NCI-H2107 treated with DMSO at 0.1 percent for 48 hours (cell line): ENCODE results near the gene BBS4.
"Not testable (repeated sequence)": the region's sequence is repeated elsewhere in the genome, so short reads cannot be mapped to it uniquely, and the experiment has no call there.

Experiments
- DNase-seq: peaks from one replicate; lab custom pipeline; 2025; ENCODE audit not compliant: unreplicated experiment; lab: John Stamatoyannopoulos, UW

The BBS4 gene, protein sequence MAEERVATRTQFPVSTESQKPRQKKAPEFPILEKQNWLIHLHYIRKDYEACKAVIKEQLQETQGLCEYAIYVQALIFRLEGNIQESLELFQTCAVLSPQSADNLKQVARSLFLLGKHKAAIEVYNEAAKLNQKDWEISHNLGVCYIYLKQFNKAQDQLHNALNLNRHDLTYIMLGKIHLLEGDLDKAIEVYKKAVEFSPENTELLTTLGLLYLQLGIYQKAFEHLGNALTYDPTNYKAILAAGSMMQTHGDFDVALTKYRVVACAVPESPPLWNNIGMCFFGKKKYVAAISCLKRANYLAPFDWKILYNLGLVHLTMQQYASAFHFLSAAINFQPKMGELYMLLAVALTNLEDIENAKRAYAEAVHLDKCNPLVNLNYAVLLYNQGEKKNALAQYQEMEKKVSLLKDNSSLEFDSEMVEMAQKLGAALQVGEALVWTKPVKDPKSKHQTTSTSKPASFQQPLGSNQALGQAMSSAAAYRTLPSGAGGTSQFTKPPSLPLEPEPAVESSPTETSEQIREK

GRCh38 chr15:72685925-72686794 lies at the start of gene BBS4, which contains the start of gene HIGD2B:
Gene BBS4 (plus strand): TSS chr15:72686207. CDS start chr15:72686228, 21 bp downstream.
Gene HIGD2B (minus strand): TSS chr15:72686182. CDS start chr15:72676374, 9,808 bp downstream.
- DNase-seq = no peak

DNA sequence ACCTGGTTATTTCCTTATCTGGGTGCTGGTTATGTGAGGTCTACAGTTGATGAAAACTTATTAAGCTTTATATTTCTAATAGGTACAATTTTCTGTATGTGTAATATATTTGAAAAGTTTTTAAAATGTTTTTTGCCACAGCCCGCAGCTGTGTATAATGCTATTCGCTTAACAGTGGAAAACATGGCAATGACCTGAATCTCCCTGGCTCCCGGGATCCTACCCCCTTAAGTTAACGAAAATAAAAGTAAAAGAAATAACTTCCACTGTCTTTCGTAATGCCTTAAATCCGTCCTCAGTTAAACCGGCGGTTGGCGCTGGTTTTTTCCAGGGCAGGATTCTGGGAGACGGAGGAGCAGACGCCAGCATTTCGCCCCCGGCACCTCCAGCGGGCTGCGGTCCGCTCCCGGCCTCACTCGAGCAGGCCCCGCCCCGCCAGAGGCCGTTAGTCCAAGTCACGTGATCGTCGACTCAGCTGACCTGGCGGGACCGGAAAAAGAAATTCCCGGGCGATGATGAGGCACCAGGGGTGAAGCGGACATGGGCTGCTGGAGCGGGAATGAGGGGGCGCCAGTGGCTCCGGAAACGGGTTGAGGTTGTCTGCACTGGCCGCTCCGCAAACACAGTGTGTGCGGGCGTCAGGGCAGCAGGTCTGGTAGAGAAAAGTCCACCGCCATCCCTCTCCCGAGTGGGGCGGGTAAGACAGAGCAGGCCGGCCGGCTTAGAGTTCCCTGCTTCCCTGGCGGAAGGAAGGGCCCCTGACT lies 49.3 kb upstream of the BBS4 start:
- DNase-seq = not testable (repeated sequence)

DNA sequence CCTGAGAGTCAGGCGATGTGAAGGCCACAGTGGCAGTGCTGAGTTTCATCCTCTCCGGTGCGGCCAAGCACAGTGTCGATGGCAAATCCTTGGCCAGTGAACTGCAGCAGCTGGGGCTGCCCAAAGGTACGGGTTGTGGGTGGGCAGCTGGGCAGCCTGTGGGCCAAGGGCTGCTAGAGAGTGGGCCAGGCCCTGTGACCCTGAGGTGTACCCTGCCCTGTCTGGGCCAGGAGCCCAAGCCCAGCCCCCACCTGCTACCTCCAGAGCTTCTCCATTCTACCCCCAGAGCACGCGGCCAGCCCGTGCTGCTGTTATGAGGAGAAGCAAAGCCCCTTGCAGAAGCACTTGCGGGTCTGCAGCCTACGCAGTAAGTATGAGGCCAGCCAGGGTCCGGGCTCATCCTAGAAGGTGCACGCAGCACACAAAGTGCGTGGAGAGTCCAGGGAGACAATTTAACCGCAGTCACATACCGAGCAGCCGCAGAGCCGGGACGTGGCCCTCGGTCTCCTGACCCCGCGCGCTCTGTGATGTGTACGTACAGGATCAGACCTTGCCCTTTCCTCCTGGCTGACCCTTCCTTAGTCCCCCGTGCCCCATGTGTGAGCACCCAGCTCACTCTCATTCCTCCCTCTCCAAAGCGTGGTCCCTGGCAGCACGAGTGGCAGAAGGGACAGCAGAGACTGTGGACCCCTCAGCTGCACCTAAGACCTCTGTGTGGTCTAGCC lies 46.1 kb upstream of the BBS4 start:
- DNase-seq = not testable (repeated sequence)

- DNase-seq = not testable (repeated sequence)
Observed at GRCh38 chr15:72642271-72642670, 43.7 kb upstream of the BBS4 start.

GRCh38 chr15:72648631-72649253 lies 37.3 kb upstream of the BBS4 start:
- DNase-seq = not testable (repeated sequence)

GRCh38 chr15:72654397-72654796 lies 31.6 kb upstream of the BBS4 start, which contains the start of gene GOLGA6B:
Gene GOLGA6B (plus strand): TSS chr15:72654697. CDS start chr15:72654738, 41 bp downstream.
- not testable (repeated sequence) for DNase-seq

DNA sequence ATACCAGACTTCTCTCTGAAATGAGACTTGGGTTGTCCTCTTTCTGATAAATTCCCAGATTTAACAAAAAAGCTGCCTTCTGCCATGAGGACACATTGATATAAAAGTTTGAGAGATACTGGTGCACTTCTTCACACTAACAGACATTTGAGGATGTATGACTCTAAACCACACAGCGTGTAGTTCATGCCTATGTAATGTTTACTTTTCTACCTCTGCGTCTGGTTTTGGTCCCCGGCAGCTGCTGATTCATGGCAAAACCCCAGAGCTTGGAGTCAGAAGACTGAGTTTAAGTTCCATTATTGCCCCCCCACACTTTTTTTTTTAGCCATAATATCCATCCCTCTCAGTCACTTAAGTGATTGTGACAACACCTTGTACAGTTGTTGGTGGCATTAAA lies 30.0 kb upstream of the BBS4 start:
- DNase-seq = not testable (repeated sequence)

DNA sequence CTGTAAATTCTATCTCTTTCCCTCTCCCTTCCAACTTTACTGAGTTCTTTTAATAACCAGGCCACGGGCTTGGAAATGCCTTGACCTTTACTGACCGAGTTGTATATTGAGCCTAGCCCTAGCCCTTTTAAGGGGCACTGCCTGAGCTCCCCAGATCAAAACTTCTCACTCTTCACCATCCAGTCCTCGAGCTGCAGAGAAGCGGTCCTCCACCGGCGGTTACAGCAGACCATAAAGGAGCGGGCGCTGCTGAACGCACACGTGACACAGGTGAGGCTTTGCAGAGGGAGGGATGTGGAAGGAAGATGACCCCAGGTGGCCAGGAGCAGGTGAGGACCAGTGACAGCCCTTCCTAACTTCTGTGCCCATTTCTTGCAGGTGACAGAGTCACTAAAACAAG lies 24.9 kb upstream of the BBS4 start:
- DNase-seq = not testable (repeated sequence)

- not testable (repeated sequence) for DNase-seq
Observed at GRCh38 chr15:72663931-72664330, 22.1 kb upstream of the BBS4 start.

GRCh38 chr15:72665706-72666105 lies 20.3 kb upstream of the BBS4 start:
- not testable (repeated sequence) for DNase-seq

DNA sequence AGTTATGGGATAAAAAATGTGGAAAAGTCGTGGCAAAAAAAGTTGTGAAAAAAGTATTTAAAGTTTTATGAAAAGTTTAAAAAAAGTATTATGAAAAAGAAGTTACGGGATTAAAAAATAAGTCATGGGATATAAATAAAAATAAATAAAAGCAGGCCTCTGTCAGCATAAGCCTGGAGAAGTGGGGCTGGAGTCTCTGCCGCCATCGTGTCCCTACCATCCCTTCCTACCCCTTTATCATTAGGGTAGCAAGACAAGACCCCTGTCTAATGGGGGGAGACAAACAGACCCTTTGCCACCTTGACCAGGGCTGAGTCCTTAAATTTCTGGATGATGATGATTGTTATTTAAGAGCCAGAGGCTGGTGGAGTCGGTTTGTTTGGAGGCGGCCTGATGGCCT lies 16.2 kb upstream of the BBS4 start:
- not testable (repeated sequence) for DNase-seq

- DNase-seq = not testable (repeated sequence)
Observed at GRCh38 chr15:72670656-72671352, 15.2 kb upstream of the BBS4 start.

GRCh38 chr15:72671525-72671924 lies 14.5 kb upstream of the BBS4 start:
- no peak for DNase-seq

DNA sequence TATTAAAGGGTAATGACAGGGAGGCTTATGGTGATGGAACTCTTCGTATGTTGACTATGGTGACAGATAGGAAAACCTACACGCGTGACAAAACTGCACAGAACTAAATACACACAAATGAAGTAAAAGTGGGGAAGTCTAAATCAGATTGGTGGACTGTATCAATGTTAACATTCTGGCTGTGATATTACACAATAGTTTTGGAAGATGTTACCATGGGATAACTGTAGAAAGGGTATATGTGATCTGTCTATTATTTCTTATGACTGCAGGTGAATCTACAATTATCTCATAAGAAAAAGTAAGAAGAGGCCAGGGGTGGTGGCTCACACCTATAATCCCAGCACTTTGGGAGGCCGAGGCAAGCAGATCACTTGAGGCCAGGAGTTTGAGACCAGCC lies 9.2 kb upstream of the BBS4 start:
- no peak for DNase-seq

GRCh38 chr15:72680931-72681330 lies 5.1 kb upstream of the BBS4 start:
- no peak for DNase-seq

- no peak for DNase-seq
Observed at GRCh38 chr15:72682772-72683171, 3.2 kb upstream of the BBS4 start.

DNA sequence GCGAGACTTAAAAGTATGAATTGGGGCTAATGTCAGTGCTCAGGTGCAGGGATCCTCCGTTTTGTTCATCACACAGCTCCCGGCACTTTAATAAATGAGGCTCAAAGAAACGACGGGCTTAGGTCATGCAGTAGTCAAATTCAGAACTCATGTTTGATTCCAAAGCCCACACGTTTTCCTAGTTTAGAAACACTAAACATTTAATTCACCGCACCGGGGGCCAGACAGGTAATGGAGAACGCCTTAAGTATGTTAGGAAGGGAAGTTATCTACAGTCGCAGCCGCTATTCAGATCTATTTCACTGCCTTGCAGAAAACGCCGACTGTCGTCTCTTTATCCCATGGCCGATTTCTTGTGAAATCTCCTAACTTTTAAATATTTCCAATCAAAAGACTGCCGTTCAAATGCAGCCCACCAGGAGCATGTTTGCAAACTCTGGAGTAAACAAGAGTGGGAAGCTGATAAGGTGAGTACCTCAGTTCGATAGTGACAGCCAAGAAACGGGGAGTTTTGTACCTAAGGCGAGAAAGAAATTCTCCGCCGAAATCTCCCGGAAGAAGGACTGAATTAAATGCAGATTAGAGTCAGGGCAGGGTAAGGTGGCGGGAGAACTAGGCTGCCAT lies 594 bp upstream of the BBS4 start:
- DNase-seq = no peak

DNA sequence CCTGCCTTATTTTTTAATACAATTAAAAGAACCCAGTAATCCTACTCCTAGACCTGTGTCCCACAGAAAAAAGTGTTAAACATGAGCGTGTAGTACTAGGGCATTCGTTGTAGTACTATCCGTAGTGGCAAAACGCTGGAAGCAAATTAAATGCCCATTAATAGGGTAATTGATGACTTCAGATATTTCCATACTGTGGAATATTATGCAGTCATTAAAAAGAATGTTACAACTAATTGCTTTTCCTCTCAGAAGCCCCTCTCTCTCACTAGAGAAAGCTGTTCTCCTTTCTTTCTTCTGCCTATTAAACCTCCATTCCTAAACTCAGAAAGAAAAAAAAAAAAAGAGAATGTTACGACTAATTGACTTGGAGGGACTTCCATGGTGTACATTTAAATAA lies 2.7 kb downstream of the BBS4 start:
- DNase-seq = no peak

- no peak for DNase-seq
Observed at GRCh38 chr15:72690938-72691337, 4.9 kb downstream of the BBS4 start.
